HepG2 (cell line): Measurements from ENCODE around the gene DERL2. TPM values are rescaled to one million over a fixed set of nuclear protein-coding genes. Genes with fewer than 3 reads are reported as not detected.

ENCODE experiments used
- ADNP ChIP-seq: sonication (generic); formaldehyde crosslinking; IDR thresholded peaks from 2 replicates; pipeline ENCODE4 v1.4.0; 2020; ENCODE audit warnings: missing genetic modification reagents
- ARNTL ChIP-seq: sonication (generic); formaldehyde crosslinking; IDR thresholded peaks from 2 replicates; pipeline ENCODE4 v1.4.0; 2020; ENCODE audit warnings: mild to moderate bottlenecking, missing genetic modification reagents
- CHCHD3 ChIP-seq: sonication (generic); formaldehyde crosslinking; IDR thresholded peaks from 2 replicates; pipeline ENCODE4 v1.8.0; 2022; ENCODE audit warnings: mild to moderate bottlenecking, missing genetic modification reagents, moderate library complexity
- EED ChIP-seq: sonication (generic); formaldehyde crosslinking; IDR thresholded peaks from 2 replicates; pipeline ENCODE4 v1.5.0; 2020; ENCODE audit warnings: mild to moderate bottlenecking, missing genetic modification reagents
- ISX ChIP-seq: sonication (generic); formaldehyde crosslinking; conservative IDR thresholded peaks from 2 replicates; pipeline ENCODE4 v1.5.0; 2020; ENCODE audit warnings: missing genetic modification reagents
- KAT7 ChIP-seq: IDR thresholded peaks from 2 replicates; pipeline ENCODE4 v1.6.1; 2018; ENCODE audit warnings: borderline replicate concordance, missing compliant biosample characterization
- MED1 ChIP-seq: sonication (generic); formaldehyde crosslinking; IDR thresholded peaks from 2 replicates; pipeline ENCODE4 v1.4.0; 2020; ENCODE audit warnings: missing genetic modification reagents
- NRL ChIP-seq: sonication (generic); formaldehyde crosslinking; IDR thresholded peaks from 2 replicates; pipeline ENCODE4 v1.5.0; 2020; ENCODE audit warnings: missing genetic modification reagents, mild to moderate bottlenecking, moderate library complexity, borderline replicate concordance
- SATB2 ChIP-seq: sonication (generic); formaldehyde crosslinking; IDR thresholded peaks from 2 replicates; pipeline ENCODE4 v1.5.0; 2020; ENCODE audit warnings: missing genetic modification reagents
- SCMH1 ChIP-seq: sonication (generic); formaldehyde crosslinking; IDR thresholded peaks from 2 replicates; pipeline ENCODE4 v1.9.0; 2021; ENCODE audit warnings: missing genetic modification reagents, mild to moderate bottlenecking, borderline replicate concordance
- SIN3B ChIP-seq: fragments of 150-350 bp; IDR thresholded peaks from 2 replicates; pipeline ENCODE4 v1.6.1; 2014; ENCODE audit warnings: low read length
- TAF15 ChIP-seq: fragments of 200-400 bp; formaldehyde crosslinking; IDR thresholded peaks from one replicate; pipeline ENCODE4 v1.6.1; 2018; ENCODE audit warnings: mild to moderate bottlenecking, low read depth, low read length; ENCODE audit not compliant: poor library complexity, severe bottlenecking
- TARDBP ChIP-seq: sonication (generic); formaldehyde crosslinking; IDR thresholded peaks from 2 replicates; pipeline ENCODE4 v1.8.0; 2022; ENCODE audit warnings: mild to moderate bottlenecking, missing genetic modification reagents
- ZNF451 ChIP-seq: sonication (generic); formaldehyde crosslinking; IDR thresholded peaks from 2 replicates; pipeline ENCODE4 v1.5.0; 2020; ENCODE audit warnings: mild to moderate bottlenecking, missing genetic modification reagents
- ZNF761 ChIP-seq: sonication (generic); formaldehyde crosslinking; conservative IDR thresholded peaks from 2 replicates; pipeline ENCODE4 v1.4.0; 2020; ENCODE audit warnings: mild to moderate bottlenecking, missing genetic modification reagents
- ZNF788 ChIP-seq: sonication (generic); formaldehyde crosslinking; IDR thresholded peaks from 2 replicates; pipeline ENCODE4 v1.5.0; 2020; ENCODE audit warnings: mild to moderate bottlenecking, missing genetic modification reagents, borderline replicate concordance
- polyA plus RNA-seq, 8 experiments: library from polyadenylated mRNA; depleted of rRNA in 3 of 8; stranded (reverse) in 7 of 8; unstranded in 1 of 8; fragments of >200 nt; fragmentation: Illumina TruSeq in 4 of 8; extraction: Trizol in 4 of 8; gene quantifications; 2 replicates each; pipeline versions ENCODE4 v1.2.1 to v1.2.3, GENCODE V29; 2011 to 2016; ENCODE audit warnings: low read depth in 4 of 8, missing spikeins in 1 of 8, mixed read lengths in 1 of 8; ENCODE audit not compliant: insufficient read depth in 1 of 8
- total RNA-seq, 5 experiments: library from RNA; depleted of rRNA; stranded (reverse); fragments of >200 nt; fragmentation: Illumina TruSeq; extraction: Trizol; gene quantifications; 2 replicates each; pipeline ENCODE4 v1.2.3, GENCODE V29; 2016; ENCODE audit warnings: low read depth in 1 of 5
- TF ChIP-seq, protein P1 (sequence below): sonication (generic); formaldehyde crosslinking; IDR thresholded peaks from 2 replicates; pipeline ENCODE4 v1.5.1; 2020; ENCODE audit warnings: mild to moderate bottlenecking, missing genetic modification reagents, moderate library complexity
- TF ChIP-seq, protein P2 (sequence below): sonication (generic); formaldehyde crosslinking; IDR thresholded peaks from 2 replicates; pipeline ENCODE4 v1.8.1; 2023; ENCODE audit warnings: mild to moderate bottlenecking, inconsistent platforms, moderate library complexity, missing genetic modification reagents, borderline replicate concordance
- TF ChIP-seq, protein P3 (sequence below): sonication (generic); formaldehyde crosslinking; IDR thresholded peaks from 2 replicates; pipeline ENCODE4 v1.9.0; 2021; ENCODE audit warnings: mild to moderate bottlenecking, missing genetic modification reagents

The DERL2 gene
- total and polyA plus RNA-seq, 2 of the 13 experiments (the other 11 are each of a cell fraction or from before 2014, with no cell fraction given), result 59.3 to 65.2 TPM

DNA sequence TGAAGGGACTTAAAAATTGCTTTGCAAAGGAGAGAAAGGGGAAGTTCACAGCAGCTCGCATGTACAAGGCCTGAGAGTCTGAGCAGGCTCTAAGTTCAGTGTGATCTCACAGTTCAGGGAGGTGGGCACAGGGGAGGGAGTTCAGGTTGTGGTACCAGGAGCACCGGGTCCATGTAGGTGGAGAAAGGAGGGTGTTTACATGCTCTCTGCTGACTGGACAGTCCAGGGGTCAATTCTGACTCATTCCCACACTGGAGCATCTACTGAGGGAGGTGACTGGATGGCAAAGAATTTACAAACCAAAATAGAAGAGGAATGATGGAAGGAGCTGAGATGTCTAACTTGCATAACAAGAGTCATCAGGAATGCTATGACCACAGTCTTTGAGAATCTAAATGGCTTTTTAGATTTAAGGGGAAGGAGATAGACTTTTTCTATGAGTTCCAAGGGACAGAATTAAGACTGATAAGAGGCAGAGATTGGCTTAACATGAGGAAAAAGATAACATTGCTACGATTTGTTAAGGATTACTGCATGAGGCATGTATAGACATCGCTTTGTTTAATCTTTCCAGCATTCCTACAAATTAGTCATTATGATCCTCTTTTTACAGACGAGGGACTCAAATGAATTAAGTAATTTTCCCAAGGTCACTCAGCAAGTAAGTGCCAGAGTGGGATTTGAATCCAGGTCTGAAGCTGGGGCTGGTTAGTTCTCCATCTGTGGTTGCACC, 30.2 kb upstream of the DERL2 start (continued):
- TF ChIP-seq TAF15 (no peak), SIN3B (no peak), ARNTL (CRISPR knock-in tag) (no peak), ADNP (CRISPR knock-in tag) (no peak), SCMH1 (CRISPR knock-in tag) (no peak), KAT7 (CRISPR knock-in tag) (no peak), SATB2 (CRISPR knock-in tag) (no peak), ZNF451 (CRISPR knock-in tag) (no peak), ZNF761 (CRISPR knock-in tag) (no peak), ISX (CRISPR knock-in tag) (no peak), CHCHD3 (no peak), TARDBP (CRISPR knock-in tag) (peak; percentile 21; the same call in 1 of the 2 replicates), ZNF788 (no peak; the same call in 1 of the 2 replicates), EED (CRISPR knock-in tag) (no peak), MED1 (peak; percentile 78), NRL (CRISPR knock-in tag) (no peak)
- TF ChIP-seq, protein P1, sequence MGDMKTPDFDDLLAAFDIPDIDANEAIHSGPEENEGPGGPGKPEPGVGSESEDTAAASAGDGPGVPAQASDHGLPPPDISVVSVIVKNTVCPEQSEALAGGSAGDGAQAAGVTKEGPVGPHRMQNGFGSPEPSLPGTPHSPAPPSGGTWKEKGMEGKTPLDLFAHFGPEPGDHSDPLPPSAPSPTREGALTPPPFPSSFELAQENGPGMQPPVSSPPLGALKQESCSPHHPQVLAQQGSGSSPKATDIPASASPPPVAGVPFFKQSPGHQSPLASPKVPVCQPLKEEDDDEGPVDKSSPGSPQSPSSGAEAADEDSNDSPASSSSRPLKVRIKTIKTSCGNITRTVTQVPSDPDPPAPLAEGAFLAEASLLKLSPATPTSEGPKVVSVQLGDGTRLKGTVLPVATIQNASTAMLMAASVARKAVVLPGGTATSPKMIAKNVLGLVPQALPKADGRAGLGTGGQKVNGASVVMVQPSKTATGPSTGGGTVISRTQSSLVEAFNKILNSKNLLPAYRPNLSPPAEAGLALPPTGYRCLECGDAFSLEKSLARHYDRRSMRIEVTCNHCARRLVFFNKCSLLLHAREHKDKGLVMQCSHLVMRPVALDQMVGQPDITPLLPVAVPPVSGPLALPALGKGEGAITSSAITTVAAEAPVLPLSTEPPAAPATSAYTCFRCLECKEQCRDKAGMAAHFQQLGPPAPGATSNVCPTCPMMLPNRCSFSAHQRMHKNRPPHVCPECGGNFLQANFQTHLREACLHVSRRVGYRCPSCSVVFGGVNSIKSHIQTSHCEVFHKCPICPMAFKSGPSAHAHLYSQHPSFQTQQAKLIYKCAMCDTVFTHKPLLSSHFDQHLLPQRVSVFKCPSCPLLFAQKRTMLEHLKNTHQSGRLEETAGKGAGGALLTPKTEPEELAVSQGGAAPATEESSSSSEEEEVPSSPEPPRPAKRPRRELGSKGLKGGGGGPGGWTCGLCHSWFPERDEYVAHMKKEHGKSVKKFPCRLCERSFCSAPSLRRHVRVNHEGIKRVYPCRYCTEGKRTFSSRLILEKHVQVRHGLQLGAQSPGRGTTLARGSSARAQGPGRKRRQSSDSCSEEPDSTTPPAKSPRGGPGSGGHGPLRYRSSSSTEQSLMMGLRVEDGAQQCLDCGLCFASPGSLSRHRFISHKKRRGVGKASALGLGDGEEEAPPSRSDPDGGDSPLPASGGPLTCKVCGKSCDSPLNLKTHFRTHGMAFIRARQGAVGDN (CRISPR knock-in tag), result no peak
- TF ChIP-seq, protein P2, sequence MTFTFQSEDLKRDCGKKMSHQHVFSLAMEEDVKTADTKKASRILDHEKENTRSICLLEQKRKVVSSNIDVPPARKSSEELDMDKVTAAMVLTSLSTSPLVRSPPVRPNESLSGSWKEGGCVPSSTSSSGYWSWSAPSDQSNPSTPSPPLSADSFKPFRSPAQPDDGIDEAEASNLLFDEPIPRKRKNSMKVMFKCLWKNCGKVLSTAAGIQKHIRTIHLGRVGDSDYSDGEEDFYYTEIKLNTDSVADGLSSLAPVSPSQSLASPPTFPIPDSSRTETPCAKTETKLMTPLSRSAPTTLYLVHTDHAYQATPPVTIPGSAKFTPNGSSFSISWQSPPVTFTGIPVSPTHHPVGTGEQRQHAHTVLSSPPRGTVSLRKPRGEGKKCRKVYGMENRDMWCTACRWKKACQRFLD, result no peak
- TF ChIP-seq, protein P3, sequence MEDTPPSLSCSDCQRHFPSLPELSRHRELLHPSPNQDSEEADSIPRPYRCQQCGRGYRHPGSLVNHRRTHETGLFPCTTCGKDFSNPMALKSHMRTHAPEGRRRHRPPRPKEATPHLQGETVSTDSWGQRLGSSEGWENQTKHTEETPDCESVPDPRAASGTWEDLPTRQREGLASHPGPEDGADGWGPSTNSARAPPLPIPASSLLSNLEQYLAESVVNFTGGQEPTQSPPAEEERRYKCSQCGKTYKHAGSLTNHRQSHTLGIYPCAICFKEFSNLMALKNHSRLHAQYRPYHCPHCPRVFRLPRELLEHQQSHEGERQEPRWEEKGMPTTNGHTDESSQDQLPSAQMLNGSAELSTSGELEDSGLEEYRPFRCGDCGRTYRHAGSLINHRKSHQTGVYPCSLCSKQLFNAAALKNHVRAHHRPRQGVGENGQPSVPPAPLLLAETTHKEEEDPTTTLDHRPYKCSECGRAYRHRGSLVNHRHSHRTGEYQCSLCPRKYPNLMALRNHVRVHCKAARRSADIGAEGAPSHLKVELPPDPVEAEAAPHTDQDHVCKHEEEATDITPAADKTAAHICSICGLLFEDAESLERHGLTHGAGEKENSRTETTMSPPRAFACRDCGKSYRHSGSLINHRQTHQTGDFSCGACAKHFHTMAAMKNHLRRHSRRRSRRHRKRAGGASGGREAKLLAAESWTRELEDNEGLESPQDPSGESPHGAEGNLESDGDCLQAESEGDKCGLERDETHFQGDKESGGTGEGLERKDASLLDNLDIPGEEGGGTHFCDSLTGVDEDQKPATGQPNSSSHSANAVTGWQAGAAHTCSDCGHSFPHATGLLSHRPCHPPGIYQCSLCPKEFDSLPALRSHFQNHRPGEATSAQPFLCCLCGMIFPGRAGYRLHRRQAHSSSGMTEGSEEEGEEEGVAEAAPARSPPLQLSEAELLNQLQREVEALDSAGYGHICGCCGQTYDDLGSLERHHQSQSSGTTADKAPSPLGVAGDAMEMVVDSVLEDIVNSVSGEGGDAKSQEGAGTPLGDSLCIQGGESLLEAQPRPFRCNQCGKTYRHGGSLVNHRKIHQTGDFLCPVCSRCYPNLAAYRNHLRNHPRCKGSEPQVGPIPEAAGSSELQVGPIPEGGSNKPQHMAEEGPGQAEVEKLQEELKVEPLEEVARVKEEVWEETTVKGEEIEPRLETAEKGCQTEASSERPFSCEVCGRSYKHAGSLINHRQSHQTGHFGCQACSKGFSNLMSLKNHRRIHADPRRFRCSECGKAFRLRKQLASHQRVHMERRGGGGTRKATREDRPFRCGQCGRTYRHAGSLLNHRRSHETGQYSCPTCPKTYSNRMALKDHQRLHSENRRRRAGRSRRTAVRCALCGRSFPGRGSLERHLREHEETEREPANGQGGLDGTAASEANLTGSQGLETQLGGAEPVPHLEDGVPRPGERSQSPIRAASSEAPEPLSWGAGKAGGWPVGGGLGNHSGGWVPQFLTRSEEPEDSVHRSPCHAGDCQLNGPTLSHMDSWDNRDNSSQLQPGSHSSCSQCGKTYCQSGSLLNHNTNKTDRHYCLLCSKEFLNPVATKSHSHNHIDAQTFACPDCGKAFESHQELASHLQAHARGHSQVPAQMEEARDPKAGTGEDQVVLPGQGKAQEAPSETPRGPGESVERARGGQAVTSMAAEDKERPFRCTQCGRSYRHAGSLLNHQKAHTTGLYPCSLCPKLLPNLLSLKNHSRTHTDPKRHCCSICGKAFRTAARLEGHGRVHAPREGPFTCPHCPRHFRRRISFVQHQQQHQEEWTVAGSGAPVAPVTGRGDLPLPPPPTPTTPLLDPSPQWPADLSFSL, result no peak
